ENCODE measurements around the gene TMEM35B. TPM values are rescaled to one million over a fixed set of nuclear protein-coding genes. Genes with fewer than 3 reads are reported as not detected.

Gene TMEM35B
- total RNA-seq, 2 experiments from 2014 or later: 0.85 to 2.3 TPM

GRCh38 chr1:35016406-35016805 is 31.3 kb upstream of the TMEM35B start:
- no peaks in the 10 kb centered on the region for H3K27me3 Mint-ChIP-seq
- H3K27me3 ChIP-seq (ENCODE audit: control insufficient read depth in 1 of 2, insufficient read depth in 2 of 2, low read length in 2 of 2): no peaks in the 10 kb centered on the region
- TF ChIP-seq, protein P1, sequence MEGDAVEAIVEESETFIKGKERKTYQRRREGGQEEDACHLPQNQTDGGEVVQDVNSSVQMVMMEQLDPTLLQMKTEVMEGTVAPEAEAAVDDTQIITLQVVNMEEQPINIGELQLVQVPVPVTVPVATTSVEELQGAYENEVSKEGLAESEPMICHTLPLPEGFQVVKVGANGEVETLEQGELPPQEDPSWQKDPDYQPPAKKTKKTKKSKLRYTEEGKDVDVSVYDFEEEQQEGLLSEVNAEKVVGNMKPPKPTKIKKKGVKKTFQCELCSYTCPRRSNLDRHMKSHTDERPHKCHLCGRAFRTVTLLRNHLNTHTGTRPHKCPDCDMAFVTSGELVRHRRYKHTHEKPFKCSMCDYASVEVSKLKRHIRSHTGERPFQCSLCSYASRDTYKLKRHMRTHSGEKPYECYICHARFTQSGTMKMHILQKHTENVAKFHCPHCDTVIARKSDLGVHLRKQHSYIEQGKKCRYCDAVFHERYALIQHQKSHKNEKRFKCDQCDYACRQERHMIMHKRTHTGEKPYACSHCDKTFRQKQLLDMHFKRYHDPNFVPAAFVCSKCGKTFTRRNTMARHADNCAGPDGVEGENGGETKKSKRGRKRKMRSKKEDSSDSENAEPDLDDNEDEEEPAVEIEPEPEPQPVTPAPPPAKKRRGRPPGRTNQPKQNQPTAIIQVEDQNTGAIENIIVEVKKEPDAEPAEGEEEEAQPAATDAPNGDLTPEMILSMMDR (IDR thresholded peaks at IDR 0.05): no peak
- ATAC-seq (ENCODE audit: poor library complexity) (no peak), DNase-seq (no peak)
- H3K9me3 Mint-ChIP-seq: no peaks in the 10 kb centered on the region
- H3K9me3 ChIP-seq (ENCODE audit: control insufficient read depth in 1 of 2, insufficient read depth in 1 of 2, low read length in 2 of 2): no peaks in the 10 kb centered on the region
- H3K36me3 ChIP-seq (ENCODE audit: insufficient read depth, low read length): peaks cover 45% of the 10 kb centered on the region
- H3K4me1 ChIP-seq (ENCODE audit: insufficient read depth, low read length): no peaks in the 10 kb centered on the region
- intact Hi-C loops (cut with DNase I, micrococcal nuclease): no loop called here
- no peaks in the 10 kb centered on the region for H3K4me1 Mint-ChIP-seq (ENCODE audit: low read depth)
- CTCF ChIA-PET: interaction anchor here (0.9 kb wide), 1 partner anchor 13 kb away, joined by 3 read pairs; no protein-coding TSS in a partner anchor
- no peak overlapping the region for H3K27ac Mint-ChIP-seq
- POLR2A ChIA-PET: no interaction called here
- H3K4me3 ChIP-seq (ENCODE audit: low read length): no peak overlapping the region
- peaks cover 71% of the 10 kb centered on the region for H3K36me3 Mint-ChIP-seq (ENCODE audit: low read depth)
- no peak overlapping the region for H3K27ac ChIP-seq (ENCODE audit: low read depth in 1 of 2, low read length in 2 of 2)
- no peak overlapping the region for H3K4me3 Mint-ChIP-seq

DNA sequence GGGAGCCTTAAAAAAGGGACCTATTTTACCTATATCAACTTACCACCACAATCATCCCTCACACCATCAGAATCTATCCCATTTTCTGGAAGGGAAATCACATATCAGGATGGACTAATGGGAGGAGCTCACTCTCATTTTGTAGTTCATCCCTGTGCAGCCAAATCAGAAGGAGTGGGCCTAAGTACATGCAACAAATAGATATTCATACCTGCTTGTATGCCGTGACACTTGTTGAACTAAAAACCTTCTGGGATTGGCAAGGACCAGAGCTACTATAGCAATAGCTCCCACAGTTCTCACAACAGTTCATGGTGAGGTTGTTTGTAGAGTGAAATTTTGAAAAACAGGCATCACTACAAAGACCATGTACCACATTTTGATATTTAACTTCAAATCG is 29.3 kb upstream of the TMEM35B start:
- no peak overlapping the region for H3K27ac Mint-ChIP-seq
- DNase-seq (no peak), ATAC-seq (ENCODE audit: poor library complexity) (no peak)
- intact Hi-C loops (cut with DNase I, micrococcal nuclease): no loop called here
- H3K27me3 ChIP-seq (ENCODE audit: control insufficient read depth in 1 of 2, insufficient read depth in 2 of 2, low read length in 2 of 2): no peaks in the 10 kb centered on the region
- H3K9me3 Mint-ChIP-seq: no peaks in the 10 kb centered on the region
- H3K4me3 Mint-ChIP-seq: no peak overlapping the region
- ChIA-PET CTCF (no interaction called here), POLR2A (no interaction called here)
- no peaks in the 10 kb centered on the region for H3K4me1 ChIP-seq (ENCODE audit: insufficient read depth, low read length)
- no peak overlapping the region for H3K27ac ChIP-seq (ENCODE audit: low read depth in 1 of 2, low read length in 2 of 2)
- H3K4me1 Mint-ChIP-seq (ENCODE audit: low read depth): no peaks in the 10 kb centered on the region
- peaks cover 76% of the 10 kb centered on the region for H3K36me3 Mint-ChIP-seq (ENCODE audit: low read depth)
- H3K4me3 ChIP-seq (ENCODE audit: low read length): no peak overlapping the region
- TF ChIP-seq, protein P1 (IDR thresholded peaks at IDR 0.05): no peak
- no peaks in the 10 kb centered on the region for H3K27me3 Mint-ChIP-seq
- H3K9me3 ChIP-seq (ENCODE audit: control insufficient read depth in 1 of 2, insufficient read depth in 1 of 2, low read length in 2 of 2): no peaks in the 10 kb centered on the region
- H3K36me3 ChIP-seq (ENCODE audit: insufficient read depth, low read length): peaks cover 54% of the 10 kb centered on the region

DNA sequence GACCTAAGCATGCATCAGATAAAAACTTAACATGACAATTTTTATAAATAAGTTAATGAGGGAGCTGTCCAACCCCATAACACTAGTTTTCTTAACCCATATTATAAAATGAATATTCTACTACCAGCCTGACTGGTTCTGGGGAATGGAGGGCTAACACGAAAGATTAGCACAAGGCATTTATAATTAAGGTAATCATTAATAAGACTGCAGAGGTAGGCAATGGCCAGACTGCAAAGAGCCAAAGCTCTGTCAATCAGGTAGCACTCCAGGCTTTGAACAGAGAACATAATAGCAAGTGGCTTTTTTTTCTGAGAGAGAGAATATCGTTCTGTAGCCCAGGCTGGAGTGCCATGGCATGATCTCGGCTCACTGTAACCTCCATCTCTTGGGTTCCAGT is 20.6 kb upstream of the TMEM35B start:
- Histone ChIP-seq H3K4me3 (ENCODE audit: low read length) (no peak overlapping the region), H3K27ac (ENCODE audit: low read depth in 1 of 2, low read length in 2 of 2) (no peak overlapping the region), H3K36me3 (ENCODE audit: insufficient read depth, low read length) (peaks cover 75% of the 10 kb centered on the region), H3K9me3 (ENCODE audit: control insufficient read depth in 1 of 2, insufficient read depth in 1 of 2, low read length in 2 of 2) (no peaks in the 10 kb centered on the region), H3K4me1 (ENCODE audit: insufficient read depth, low read length) (no peaks in the 10 kb centered on the region), H3K27me3 (ENCODE audit: control insufficient read depth in 1 of 2, insufficient read depth in 2 of 2, low read length in 2 of 2) (no peaks in the 10 kb centered on the region)
- Mint-ChIP-seq H3K27ac (no peak overlapping the region), H3K4me1 (ENCODE audit: low read depth) (no peaks in the 10 kb centered on the region), H3K9me3 (no peaks in the 10 kb centered on the region), H3K36me3 (ENCODE audit: low read depth) (peaks cover 81% of the 10 kb centered on the region), H3K4me3 (no peak overlapping the region), H3K27me3 (no peaks in the 10 kb centered on the region)
- ATAC-seq (ENCODE audit: poor library complexity) (no peak), DNase-seq (no peak)
- TF ChIP-seq, protein P1 (IDR thresholded peaks at IDR 0.05): no peak
- intact Hi-C loops (cut with DNase I, micrococcal nuclease): no loop called here
- ChIA-PET POLR2A (interaction anchor here (0.9 to 1.2 kb wide), 2 partner anchors 21 kb away, joined by 4 to 6 read pairs; partner anchors contain the start of gene TMEM35B), CTCF (interaction anchor here (0.6 to 1.4 kb wide), 2 partner anchors 15 to 73 kb away, joined by 4 to 5 read pairs; no protein-coding TSS in a partner anchor)
